Body of pancreas (tissue), 4 donors: ENCODE data around the gene TTLL10. TPM values are rescaled to one million over a fixed set of nuclear protein-coding genes. Genes with fewer than 3 reads are reported as not detected.
"Not testable (repeated sequence)": the region's sequence is repeated elsewhere in the genome, so short reads cannot be mapped to it uniquely, and the experiment has no call there.

Experiments used
- ATAC-seq: fragments of 150-250 bp; one replicate; pipeline ENCODE4 v1.9.1; 2016
- DNase-seq, 4 donors: peaks; one replicate each; pipeline ENCODE4 v3.0.0-alpha.2; 2019
- H3K27ac ChIP-seq, 4 donors: fragments of 200-600 bp; sonication (generic); 1 replicate in 3 of 4; 2 replicates in 1 of 4; pipeline versions ENCODE4 v1.5.1 to v1.6.1; 2016 to 2019; ENCODE audit warnings: mild to moderate bottlenecking in 1 of 4, mixed read lengths in 1 of 4, moderate library complexity in 1 of 4
- H3K27me3 ChIP-seq, 2 donors: fragments of 200-600 bp; sonication (generic); one replicate each; pipeline ENCODE4 v1.6.0; 2016; ENCODE audit warnings: mild to moderate bottlenecking in 1 of 2
- H3K36me3 ChIP-seq, 2 donors: fragments of 200-600 bp; sonication (generic); replicated peaks in 1 of 2; 2 replicates each; pipeline ENCODE4 v1.5.1; 2016; ENCODE audit warnings: low read depth in 2 of 2; ENCODE audit not compliant: insufficient read depth in 1 of 2
- H3K4me1 ChIP-seq: fragments of 200-600 bp; sonication (generic); one replicate; pipeline ENCODE4 v1.6.0; 2016
- H3K4me3 ChIP-seq, 2 donors: fragments of 200-600 bp; sonication (generic); 1 replicate in 1 of 2; 2 replicates in 1 of 2; pipeline ENCODE4 v1.5.1; 2016 to 2019
- H3K9me3 ChIP-seq, 3 donors: fragments of 200-600 bp; sonication (generic); 1 replicate in 2 of 3; 2 replicates in 1 of 3; pipeline ENCODE4 v1.5.1; 2016
- CTCF ChIP-seq, 7 experiments: fragments of 450-650 bp in 4 of 7; fragments of 200-600 bp in 3 of 7; sonication (generic) in 3 of 7; IDR thresholded peaks; one replicate each; pipeline ENCODE4 v1.5.1; 2016 to 2019; ENCODE audit warnings: antibody characterized with exemption in 7 of 7
- POLR2A ChIP-seq, 3 donors: fragments of 450-650 bp; IDR thresholded peaks; one replicate each; pipeline ENCODE4 v1.6.1; 2016; ENCODE audit warnings: antibody characterized with exemption in 3 of 3, mild to moderate bottlenecking in 2 of 3
- WGBS, 2 donors: methylation state at CpG; one replicate each; pipeline ENCODE4 v1.1.5; 2017; 5-methylcytosine and 5-hydroxymethylcytosine counted together
- intact Hi-C: fragments of 100-400 bp; cut with DNase I; formaldehyde crosslinking; loops from one replicate; pipeline ENCODE4 v1.15.1; 2023
- total RNA-seq, 2 donors: library from RNA; depleted of rRNA; stranded (reverse); fragments of >200 nt; gene quantifications; one replicate each; pipeline ENCODE4 v1.1.0, GENCODE V29; 2016

The TTLL10 gene
- total RNA-seq, 2 donors from 2014 or later = 0.66 to 0.78 TPM

DNA sequence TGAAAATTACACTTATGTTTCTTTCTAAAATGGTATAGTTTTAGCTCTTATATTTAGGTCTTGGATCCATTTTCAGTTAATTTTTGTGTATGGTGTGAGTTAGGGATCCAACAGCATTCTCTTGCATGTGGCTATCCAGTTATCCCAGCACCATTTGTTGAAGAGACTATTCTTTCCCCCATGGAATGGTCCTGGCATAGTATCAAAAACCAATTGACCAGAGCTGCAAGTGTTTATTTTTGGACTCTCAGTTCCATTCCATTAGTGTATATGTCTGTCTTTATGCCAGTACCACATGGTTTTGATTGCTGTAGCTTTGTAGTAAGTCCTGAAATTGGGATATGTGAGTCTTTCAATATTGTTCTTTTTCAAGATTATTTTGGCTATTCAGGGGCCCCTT, 14.3 kb downstream of the TTLL10 start:
- DNase-seq (no peak), ATAC-seq (no peak)
- Histone ChIP-seq H3K9me3 (no peaks in the 10 kb centered on the region), H3K27ac (no peak overlapping the region), H3K27me3 (no peaks in the 10 kb centered on the region), H3K4me3 (no peak overlapping the region), H3K4me1 (no peaks in the 10 kb centered on the region), H3K36me3 (no peaks in the 10 kb centered on the region)
- intact Hi-C loops = no loop called here
- TF ChIP-seq POLR2A (IDR thresholded peaks at IDR 0.05) (no peak), CTCF (IDR thresholded peaks at IDR 0.05) (no peak)

- H3K36me3 ChIP-seq = no peaks in the 10 kb centered on the region
- DNase-seq (no peak), ATAC-seq (no peak)
- no peak for TF ChIP-seq CTCF (IDR thresholded peaks at IDR 0.05)
- no peak for TF ChIP-seq POLR2A (IDR thresholded peaks at IDR 0.05)
- no peak overlapping the region for H3K4me3 ChIP-seq
- WGBS, 2 donors = 78 to 82% methylated on average over 5 of the region's 5 CpGs
- intact Hi-C loops = no loop called here
- H3K27ac ChIP-seq = no peak overlapping the region
- no peaks in the 10 kb centered on the region for H3K4me1 ChIP-seq
- no peaks in the 10 kb centered on the region for H3K27me3 ChIP-seq
- no peaks in the 10 kb centered on the region for H3K9me3 ChIP-seq
Observed at GRCh38 chr1:1189111-1189510, 15.4 kb downstream of the TTLL10 start.

DNA sequence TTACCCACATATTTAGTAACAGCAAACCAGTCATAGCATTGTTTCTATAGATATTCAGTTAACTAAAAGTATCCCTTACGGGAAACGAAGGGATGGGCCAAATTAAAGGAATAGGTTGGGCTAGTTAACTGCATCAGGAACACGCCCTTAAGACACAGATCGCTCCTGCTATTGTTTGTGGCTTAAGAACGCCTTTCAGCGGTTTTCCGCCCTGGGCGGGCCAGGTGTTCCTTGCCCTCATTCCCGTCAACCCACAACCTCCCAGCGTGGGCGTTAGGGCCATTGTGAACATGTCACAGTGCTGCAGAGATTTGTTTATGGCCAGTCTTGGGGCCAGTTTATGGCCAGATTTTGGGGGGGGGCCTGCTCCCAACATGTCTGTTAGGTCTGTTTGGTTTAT, 18.1 kb downstream of the TTLL10 start:
- WGBS, 2 donors = 92 to 95% methylated on average over 11 of the region's 11 CpGs
- intact Hi-C loops = no loop called here
- Histone ChIP-seq H3K4me1 (no peaks in the 10 kb centered on the region), H3K9me3 (no peaks in the 10 kb centered on the region), H3K4me3 (no peak overlapping the region), H3K27me3 (no peaks in the 10 kb centered on the region), H3K27ac (no peak overlapping the region), H3K36me3 (no peaks in the 10 kb centered on the region)
- no peak for TF ChIP-seq POLR2A (IDR thresholded peaks at IDR 0.05)
- TF ChIP-seq CTCF (IDR thresholded peaks at IDR 0.05) = no peak
- ATAC-seq (no peak), DNase-seq (no peak)

- H3K36me3 ChIP-seq = no peaks in the 10 kb centered on the region
- no peak overlapping the region for H3K4me3 ChIP-seq
- no peak overlapping the region for H3K27ac ChIP-seq
- H3K9me3 ChIP-seq = no peaks in the 10 kb centered on the region
- ATAC-seq (no peak), DNase-seq (no peak)
- 95 to 96% methylated on average over 3 of the region's 3 CpGs for WGBS, 2 donors
- H3K4me1 ChIP-seq = no peaks in the 10 kb centered on the region
- TF ChIP-seq POLR2A (IDR thresholded peaks at IDR 0.05) (no peak), CTCF (IDR thresholded peaks at IDR 0.05) (no peak)
- intact Hi-C loops = no loop called here
- no peaks in the 10 kb centered on the region for H3K27me3 ChIP-seq
Observed at GRCh38 chr1:1194723-1195122, 21.0 kb downstream of the TTLL10 start.

DNA sequence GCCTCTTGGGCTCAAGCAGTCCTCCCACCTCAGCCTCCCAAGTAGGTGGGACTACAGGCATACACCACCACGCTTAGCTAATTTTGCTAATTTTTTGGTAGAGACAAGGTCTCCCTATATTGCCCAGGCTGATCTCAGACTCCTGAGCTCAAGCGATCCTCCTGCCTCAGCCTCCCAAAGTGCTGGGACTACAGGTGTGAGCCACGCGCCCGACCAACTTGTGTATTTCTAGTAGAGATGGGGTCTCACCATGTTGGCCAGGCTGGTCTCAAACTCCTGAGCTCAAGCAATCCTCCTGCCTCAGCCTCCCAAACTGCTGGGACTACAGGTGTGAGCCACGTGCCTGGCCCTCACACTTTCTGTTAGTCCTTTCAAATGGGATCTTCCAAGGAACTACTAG, 22.0 kb downstream of the TTLL10 start:
- DNase-seq, H3K36me3 ChIP-seq, H3K4me1 ChIP-seq, intact Hi-C loops, H3K9me3 ChIP-seq, H3K4me3 ChIP-seq, H3K27me3 ChIP-seq, H3K27ac ChIP-seq, ATAC-seq: not testable (repeated sequence)
- WGBS, 2 donors = 97 to 98% methylated on average over 5 to 6 of the region's 6 CpGs
